ENCODE data around the gene MLH3.
"Not testable (repeated sequence)": the region's sequence is repeated elsewhere in the genome, so short reads cannot be mapped to it uniquely, and the experiment has no call there.

MLH3 gene

DNA sequence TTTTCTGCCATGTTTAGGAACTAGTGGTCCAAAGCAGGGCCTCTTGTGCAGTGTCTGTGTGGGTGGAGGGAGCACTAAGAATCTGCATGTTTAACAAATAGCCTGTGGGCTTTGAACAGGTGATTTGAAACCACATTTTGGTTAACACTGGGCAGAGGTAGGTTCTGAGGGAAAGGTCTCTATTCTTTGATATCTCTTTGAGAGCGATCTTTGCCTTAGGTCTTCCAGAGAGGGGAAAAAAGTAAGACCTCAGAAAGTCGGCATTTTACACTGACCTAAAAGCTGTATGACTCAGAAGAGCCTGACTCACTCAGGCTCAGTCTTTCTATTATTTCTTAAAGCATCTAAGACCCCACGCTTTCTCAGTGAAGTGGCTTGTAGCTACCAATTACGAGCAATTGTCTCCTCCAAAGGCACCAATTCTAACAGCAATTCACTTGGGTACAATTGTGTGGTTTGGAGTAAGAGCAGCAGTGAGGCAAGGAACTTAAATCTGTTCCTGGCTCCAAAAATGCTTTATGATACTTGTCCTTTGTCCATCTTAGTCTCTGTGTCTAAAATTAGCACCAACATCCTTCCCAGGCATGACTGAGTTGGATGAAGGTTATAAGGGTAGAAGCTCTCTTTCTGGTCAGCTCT is 39.8 kb downstream of the MLH3 start:
- DNase-seq (ENCODE audit: low read depth in 1 of 2, low spot score in 1 of 2), result no peak
- TF ChIP-seq JUND (IDR thresholded peaks at IDR 0.05; ENCODE audit: low read depth), result no peak
- in situ Hi-C loops (cut with HindIII; ENCODE audit: low pct_unique_long_range_greater_than_20kb, low sequenced_read_pairs), result no loop called here

DNA sequence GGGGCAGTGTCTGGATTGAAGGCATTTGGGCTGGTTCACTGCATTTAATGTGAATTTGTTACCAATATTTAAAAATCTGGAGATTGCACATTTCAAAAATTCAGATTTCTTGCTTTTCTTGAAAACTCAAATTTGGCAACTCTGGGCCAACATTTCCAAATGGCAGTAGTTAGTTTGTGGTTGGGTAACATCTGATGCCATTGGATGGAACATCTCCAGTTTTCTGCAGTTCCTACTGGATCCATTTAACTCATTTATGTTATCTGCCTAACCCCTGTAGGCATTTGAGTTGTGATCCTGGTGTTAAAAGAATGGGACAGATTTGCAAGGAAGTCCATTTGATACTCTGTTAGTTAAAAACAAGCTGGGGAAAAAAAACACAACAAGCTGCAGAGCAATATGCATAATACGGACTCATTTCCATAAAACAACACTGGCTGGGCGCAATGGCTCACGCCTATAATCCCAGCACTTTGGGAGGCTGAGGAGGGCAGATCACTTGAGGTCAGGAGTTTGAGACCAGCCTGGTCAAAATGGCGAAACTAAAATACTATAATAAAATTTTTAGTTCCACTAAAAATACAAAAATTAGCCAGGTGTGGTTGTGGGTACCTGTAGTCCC is 40.7 kb downstream of the MLH3 start:
- TF ChIP-seq JUND (IDR thresholded peaks at IDR 0.05; ENCODE audit: low read depth), result no peak
- in situ Hi-C loops (cut with HindIII; ENCODE audit: low pct_unique_long_range_greater_than_20kb, low sequenced_read_pairs), result no loop called here
- DNase-seq (ENCODE audit: low read depth in 1 of 2, low spot score in 1 of 2), result no peak

DNA sequence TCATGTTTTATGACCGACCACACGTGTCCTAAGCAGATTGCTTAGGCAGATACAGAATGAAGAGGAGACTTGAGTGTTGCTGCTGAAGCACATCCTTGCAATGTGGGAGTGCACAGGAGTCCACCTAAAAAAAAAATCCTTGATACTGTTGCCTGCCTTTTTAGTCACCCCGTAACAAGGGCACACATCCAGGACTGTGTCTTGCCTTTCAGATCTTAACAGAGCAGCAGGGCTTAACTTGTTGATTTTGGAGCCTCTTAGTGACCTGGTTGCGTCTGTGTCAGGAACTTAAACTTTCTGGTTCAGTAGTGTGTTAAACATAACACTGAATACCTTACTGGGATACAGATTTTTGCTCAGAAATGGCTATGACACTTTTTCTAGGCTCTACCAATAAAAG is 42.1 kb downstream of the MLH3 start:
- in situ Hi-C loops (cut with HindIII; ENCODE audit: low pct_unique_long_range_greater_than_20kb, low sequenced_read_pairs), result no loop called here
- no peak for DNase-seq (ENCODE audit: low read depth in 1 of 2, low spot score in 1 of 2)
- TF ChIP-seq JUND (IDR thresholded peaks at IDR 0.05; ENCODE audit: low read depth), result no peak

DNA sequence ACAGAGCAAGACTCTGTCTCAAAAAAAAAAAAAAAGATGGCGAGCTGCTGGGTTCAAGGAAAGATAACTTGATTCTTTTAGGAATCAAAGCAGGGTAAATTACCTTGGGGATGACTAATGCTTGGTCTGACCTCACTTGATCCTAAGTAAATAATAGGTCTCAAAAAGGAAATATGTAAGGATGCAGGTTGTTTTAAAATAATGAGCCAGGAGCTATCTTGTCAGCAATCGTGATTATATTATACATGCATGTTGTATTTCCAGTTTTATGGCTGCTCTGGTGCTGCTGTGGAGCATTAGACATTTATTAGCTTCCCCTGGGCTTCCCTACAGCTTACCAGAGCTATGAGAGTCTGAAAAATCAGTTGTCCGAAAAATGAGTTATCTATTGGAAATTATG is 45.9 kb downstream of the MLH3 start:
- no peak for TF ChIP-seq JUND (IDR thresholded peaks at IDR 0.05; ENCODE audit: low read depth)
- in situ Hi-C loops (cut with HindIII; ENCODE audit: low pct_unique_long_range_greater_than_20kb, low sequenced_read_pairs), result no loop called here
- no peak for DNase-seq (ENCODE audit: low read depth in 1 of 2, low spot score in 1 of 2)

GRCh38 chr14:75003250-75004027 is 47.8 kb downstream of the MLH3 start:
- TF ChIP-seq JUND (IDR thresholded peaks at IDR 0.05; ENCODE audit: low read depth), result no peak
- no peak for DNase-seq (ENCODE audit: low read depth in 1 of 2, low spot score in 1 of 2)
- in situ Hi-C loops (cut with HindIII; ENCODE audit: low pct_unique_long_range_greater_than_20kb, low sequenced_read_pairs), result no loop called here

- no peak for TF ChIP-seq JUND (IDR thresholded peaks at IDR 0.05; ENCODE audit: low read depth)
- in situ Hi-C loops (cut with HindIII; ENCODE audit: low pct_unique_long_range_greater_than_20kb, low sequenced_read_pairs), result no loop called here
- peak; percentile 97 to 99 for DNase-seq (ENCODE audit: low read depth in 1 of 2, low spot score in 1 of 2)
Measured at GRCh38 chr14:75002392-75003249, 48.6 kb downstream of the MLH3 start, which contains the start of gene EIF2B2. Gene EIF2B2, plus strand, starts transcription at chr14:75002921. Its CDS starts 70 bp downstream, at chr14:75002991.

- TF ChIP-seq JUND (IDR thresholded peaks at IDR 0.05; ENCODE audit: low read depth), result no peak
- DNase-seq (ENCODE audit: low read depth in 1 of 2, low spot score in 1 of 2), result no peak
- in situ Hi-C loops (cut with HindIII; ENCODE audit: low pct_unique_long_range_greater_than_20kb, low sequenced_read_pairs), result no loop called here
Measured at GRCh38 chr14:75001899-75002298, 49.4 kb downstream of the MLH3 start.

DNA sequence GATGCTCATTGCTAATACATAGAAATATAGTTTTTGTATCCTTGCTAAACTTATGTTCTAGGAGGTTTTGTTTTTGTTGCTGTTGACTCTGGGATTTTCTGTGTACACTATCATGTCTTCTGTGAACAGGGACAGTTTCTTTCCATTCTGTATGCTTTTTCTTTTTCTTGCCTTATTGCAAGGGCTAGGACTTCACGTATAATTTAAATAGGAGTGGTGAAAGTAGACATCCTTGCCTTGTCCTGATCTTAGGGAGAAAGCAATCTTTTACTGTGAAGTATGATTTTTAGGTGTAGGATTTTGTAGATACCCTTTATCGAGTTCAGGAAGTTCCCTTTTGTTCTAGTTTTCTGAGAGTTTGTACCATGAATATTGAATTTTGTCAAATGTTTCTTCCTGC is 50.0 kb downstream of the MLH3 start:
- TF ChIP-seq JUND (IDR thresholded peaks at IDR 0.05; ENCODE audit: low read depth), result no peak

DNA sequence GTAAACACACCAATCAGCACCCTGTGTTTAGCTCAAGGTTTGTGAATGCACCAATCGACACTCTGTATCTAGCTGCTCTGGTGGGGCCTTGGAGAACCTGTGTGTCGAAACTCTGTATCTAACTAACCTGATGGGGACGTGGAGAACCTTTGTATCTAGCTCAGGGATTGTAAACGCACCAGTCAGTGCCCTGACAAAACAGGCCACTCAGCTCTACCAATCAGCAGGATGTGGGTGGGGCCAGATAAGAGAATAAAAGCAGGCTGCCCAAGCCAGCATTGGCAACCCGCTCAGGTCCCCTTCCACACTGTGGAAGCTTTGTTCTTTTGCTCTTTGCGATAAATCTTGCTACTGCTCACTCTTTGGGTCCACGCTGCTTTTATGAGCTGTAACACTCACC is 55.5 kb downstream of the MLH3 start:
- in situ Hi-C loops (cut with HindIII; ENCODE audit: low pct_unique_long_range_greater_than_20kb, low sequenced_read_pairs), result not testable (repeated sequence)

More for the DNA sequence above, 50.0 kb downstream of the MLH3 start:
- no peak for DNase-seq (ENCODE audit: low read depth in 1 of 2, low spot score in 1 of 2)
- in situ Hi-C loops (cut with HindIII; ENCODE audit: low pct_unique_long_range_greater_than_20kb, low sequenced_read_pairs), result no loop called here

GRCh38 chr14:74994182-74994581 is 57.1 kb downstream of the MLH3 start:
- DNase-seq (ENCODE audit: low read depth in 1 of 2, low spot score in 1 of 2); in situ Hi-C loops (cut with HindIII; ENCODE audit: low pct_unique_long_range_greater_than_20kb, low sequenced_read_pairs): not testable (repeated sequence)

More for the DNA sequence above, 55.5 kb downstream of the MLH3 start:
- not testable (repeated sequence) for DNase-seq (ENCODE audit: low read depth in 1 of 2, low spot score in 1 of 2)

DNA sequence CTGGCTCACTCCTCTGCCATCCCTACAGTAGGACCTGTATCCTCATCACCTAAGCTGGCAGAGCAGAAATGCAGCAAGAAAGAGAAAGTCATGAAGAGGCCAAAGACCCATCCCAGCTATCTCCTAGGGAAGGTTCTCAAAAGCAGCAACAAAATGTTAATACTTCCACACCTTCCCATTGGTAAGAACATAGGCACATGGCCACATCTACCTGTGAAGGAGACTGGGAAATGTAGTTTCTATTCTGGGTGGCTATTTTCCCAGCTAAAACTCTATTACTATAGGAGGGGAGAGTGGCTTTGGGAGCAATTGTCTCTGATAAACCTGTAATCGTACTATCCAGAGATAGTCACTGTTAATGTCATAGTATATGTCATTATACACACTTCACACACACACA is 62.3 kb downstream of the MLH3 start:
- in situ Hi-C loops (cut with HindIII; ENCODE audit: low pct_unique_long_range_greater_than_20kb, low sequenced_read_pairs), result no loop called here
- no peak for DNase-seq (ENCODE audit: low read depth in 1 of 2, low spot score in 1 of 2)
- TF ChIP-seq JUND (IDR thresholded peaks at IDR 0.05; ENCODE audit: low read depth), result no peak

GRCh38 chr14:74988131-74988530 is 63.1 kb downstream of the MLH3 start:
- in situ Hi-C loops (cut with HindIII; ENCODE audit: low pct_unique_long_range_greater_than_20kb, low sequenced_read_pairs), result no loop called here
- peak in 1 of 2 experiments; percentile 60 for DNase-seq (ENCODE audit: low read depth in 1 of 2, low spot score in 1 of 2)
- no peak for TF ChIP-seq JUND (IDR thresholded peaks at IDR 0.05; ENCODE audit: low read depth)

All from T47D (cell line).